Measurements from ENCODE around the gene ADAM22. TPM values are rescaled to one million over a fixed set of nuclear protein-coding genes. Genes with fewer than 3 reads are reported as not detected.
"Not testable (repeated sequence)": the region's sequence is repeated elsewhere in the genome, so short reads cannot be mapped to it uniquely, and the experiment has no call there.

ADAM22 gene
- total and polyA plus RNA-seq, 2 experiments from 2014 or later, result 2.7 to 18.7 TPM

- Mint-ChIP-seq H3K4me1 (peaks cover 24% of the 10 kb centered on the region), H3K36me3 (ENCODE audit: low read depth) (peaks cover 41% of the 10 kb centered on the region), H3K27ac (no peak overlapping the region), H3K9me3 (peaks cover 37% of the 10 kb centered on the region), H3K27me3 (ENCODE audit: insufficient read depth, low read depth, poor library complexity) (no peaks in the 10 kb centered on the region), H3K4me3 (no peak overlapping the region)
- Histone ChIP-seq H3K36me3 (ENCODE audit: insufficient read depth) (peaks cover 3% of the 10 kb centered on the region; the same call in 1 of the 2 replicates), H3K27me3 (ENCODE audit: insufficient read depth) (no peaks in the 10 kb centered on the region), H3K79me2 (replicated peaks; ENCODE audit: insufficient read depth) (no peaks in the 10 kb centered on the region), H3K27ac (ENCODE audit: low read depth) (no peak overlapping the region), H3K4me1 (ENCODE audit: insufficient read depth) (peaks cover 25% of the 10 kb centered on the region), H3K4me2 (no peak overlapping the region), H2AFZ (no peak overlapping the region), H3F3A (replicated peaks; ENCODE audit: low read depth) (no peaks in the 10 kb centered on the region), H4K20me1 (replicated peaks; ENCODE audit: insufficient read depth) (no peaks in the 10 kb centered on the region), H3K9me2 (ENCODE audit: insufficient read depth) (no peaks in the 10 kb centered on the region), H3K4me3 (no peak overlapping the region)
- TF ChIP-seq CTCF (conservative IDR thresholded peaks at IDR 0.05; ENCODE audit: low read depth in 2 of 2) (no peak), POLR2AphosphoS5 (IDR thresholded peaks at IDR 0.05; ENCODE audit: low read depth) (no peak), REST (IDR thresholded peaks at IDR 0.05; ENCODE audit: unreplicated experiment) (no peak)
- ATAC-seq, result no peak
- DNase-seq (ENCODE audit: low spot score), result no peak
Observed at GRCh38 chr7:88156356-88156755, 222.3 kb downstream of the ADAM22 start.

GRCh38 chr7:88159741-88160140 is 225.7 kb downstream of the ADAM22 start:
- Mint-ChIP-seq H3K4me1 (peaks cover 10% of the 10 kb centered on the region), H3K36me3 (ENCODE audit: low read depth) (peaks cover 39% of the 10 kb centered on the region), H3K9me3 (peaks cover 39% of the 10 kb centered on the region)
- H3K27ac Mint-ChIP-seq; H3K27ac ChIP-seq (ENCODE audit: low read depth); ATAC-seq; H3K36me3 ChIP-seq (ENCODE audit: insufficient read depth); H3F3A ChIP-seq (replicated peaks; ENCODE audit: low read depth); DNase-seq (ENCODE audit: low spot score); H3K4me2 ChIP-seq; H3K27me3 ChIP-seq (ENCODE audit: insufficient read depth); H3K9me2 ChIP-seq (ENCODE audit: insufficient read depth); H3K4me3 Mint-ChIP-seq; H4K20me1 ChIP-seq (replicated peaks; ENCODE audit: insufficient read depth); H2AFZ ChIP-seq; H3K4me3 ChIP-seq; H3K27me3 Mint-ChIP-seq (ENCODE audit: insufficient read depth, low read depth, poor library complexity); H3K79me2 ChIP-seq (replicated peaks; ENCODE audit: insufficient read depth): not testable (repeated sequence)
- peaks cover 11% of the 10 kb centered on the region; the same call in 1 of the 2 replicates for H3K4me1 ChIP-seq (ENCODE audit: insufficient read depth)

DNA sequence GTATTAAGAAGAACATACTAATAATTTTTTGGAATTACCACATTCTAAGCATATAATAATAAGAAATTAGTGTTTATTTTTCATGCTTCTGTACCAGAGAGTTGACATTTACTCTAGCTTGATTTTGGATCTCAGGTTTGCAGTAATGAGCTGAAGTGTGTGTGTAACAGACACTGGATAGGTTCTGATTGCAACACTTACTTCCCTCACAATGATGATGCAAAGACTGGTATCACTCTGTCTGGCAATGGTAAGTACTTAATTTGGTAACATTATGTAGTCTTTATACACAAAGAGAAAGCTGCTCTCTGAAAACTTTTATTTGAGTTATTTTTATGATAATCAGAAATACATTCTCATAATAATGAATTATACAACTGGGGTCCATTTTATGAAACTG is 231.6 kb downstream of the ADAM22 start:
- H3F3A ChIP-seq (replicated peaks; ENCODE audit: low read depth), result no peaks in the 10 kb centered on the region
- ATAC-seq, result no peak
- Mint-ChIP-seq H3K27ac (no peak overlapping the region), H3K36me3 (ENCODE audit: low read depth) (peaks cover 1% of the 10 kb centered on the region; the same call in 2 of the 3 replicates), H3K27me3 (ENCODE audit: insufficient read depth, low read depth, poor library complexity) (no peaks in the 10 kb centered on the region), H3K9me3 (peaks cover 8% of the 10 kb centered on the region; the same call in 2 of the 3 replicates), H3K4me3 (no peak overlapping the region), H3K4me1 (no peaks in the 10 kb centered on the region)
- no peaks in the 10 kb centered on the region for H4K20me1 ChIP-seq (replicated peaks; ENCODE audit: insufficient read depth)
- H3K27ac ChIP-seq (ENCODE audit: low read depth), result no peak overlapping the region
- no peak overlapping the region for H3K4me3 ChIP-seq
- no peaks in the 10 kb centered on the region for H3K79me2 ChIP-seq (replicated peaks; ENCODE audit: insufficient read depth)
- H3K27me3 ChIP-seq (ENCODE audit: insufficient read depth), result no peaks in the 10 kb centered on the region
- no peak for DNase-seq (ENCODE audit: low spot score)
- no peak overlapping the region for H3K4me2 ChIP-seq
- no peaks in the 10 kb centered on the region for H3K9me2 ChIP-seq (ENCODE audit: insufficient read depth)
- H3K4me1 ChIP-seq (ENCODE audit: insufficient read depth), result no peaks in the 10 kb centered on the region
- no peak overlapping the region for H2AFZ ChIP-seq
- H3K36me3 ChIP-seq (ENCODE audit: insufficient read depth), result no peaks in the 10 kb centered on the region
- TF ChIP-seq POLR2AphosphoS5 (IDR thresholded peaks at IDR 0.05; ENCODE audit: low read depth), result no peak
- TF ChIP-seq CTCF (conservative IDR thresholded peaks at IDR 0.05; ENCODE audit: low read depth in 2 of 2), result no peak
- TF ChIP-seq NANOG (IDR thresholded peaks at IDR 0.05; ENCODE audit: borderline replicate concordance), result no peak
- TF ChIP-seq REST (IDR thresholded peaks at IDR 0.05; ENCODE audit: unreplicated experiment), result no peak
- TF ChIP-seq CREB1 (CRISPR knock-in tag; IDR thresholded peaks at IDR 0.05; ENCODE audit: low read depth), result no peak
- TF ChIP-seq JUNB (IDR thresholded peaks at IDR 0.05; ENCODE audit: unreplicated experiment), result no peak
- no peak for TF ChIP-seq EZH2 (IDR thresholded peaks at IDR 0.05; ENCODE audit: low read depth, unreplicated experiment)
- TF ChIP-seq ZNF331 (CRISPR knock-in tag; IDR thresholded peaks at IDR 0.05; ENCODE audit: low read depth), result no peak

Data from GM23338 (cell line).